Measurements from ENCODE around the gene LPA.

DNA sequence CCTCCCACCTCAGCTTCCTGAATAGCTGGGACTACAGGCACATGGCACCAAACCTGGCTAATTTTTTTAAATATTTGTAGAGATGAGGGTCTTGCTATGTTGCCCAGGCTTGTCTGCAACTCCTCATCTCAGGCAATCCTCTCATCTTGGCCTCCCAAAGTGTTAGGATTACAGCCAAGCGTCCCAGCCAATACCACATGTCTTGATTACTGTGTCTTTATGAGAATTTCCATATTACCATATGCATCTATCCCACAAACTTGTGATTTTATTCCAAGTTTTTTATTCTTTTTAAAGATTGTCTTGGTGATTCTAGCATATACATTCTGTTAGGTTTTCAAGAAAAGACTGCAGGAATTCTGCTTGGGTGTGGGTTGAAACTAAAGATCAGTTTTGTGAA lies 82.7 kb downstream of the LPA start:
- TF ChIP-seq CTCF (IDR thresholded peaks at IDR 0.05) (no peak), POLR2AphosphoS5 (IDR thresholded peaks at IDR 0.05) (no peak), EP300 (IDR thresholded peaks at IDR 0.05) (no peak), POLR2A (IDR thresholded peaks at IDR 0.05) (no peak)

Measured in suprapubic skin (tissue), 4 donors.